Skeletal muscle satellite cell (primary cell): ENCODE results near the gene IL2RG. TPM values are rescaled to one million over a fixed set of nuclear protein-coding genes. Genes with fewer than 3 reads are reported as not detected.
A peak's percentile ranks its signal among the peaks of the same experiment; 100 is the strongest.

Experiments
- H3K27me3 ChIP-seq: 2 replicates; pipeline ENCODE4 v1.7.0; 2013; ENCODE audit warnings: low read length; ENCODE audit not compliant: control insufficient read depth, insufficient read depth
- H3K36me3 ChIP-seq: 2 replicates; pipeline ENCODE4 v1.7.0; 2013; ENCODE audit warnings: mild to moderate bottlenecking, control low read depth, low read length; ENCODE audit not compliant: insufficient read depth
- H3K4me1 ChIP-seq: 2 replicates; pipeline ENCODE4 v1.7.0; 2013; ENCODE audit warnings: low read length; ENCODE audit not compliant: control insufficient read depth, insufficient read depth
- H3K4me2 ChIP-seq: 2 replicates; pipeline ENCODE4 v1.7.0; 2013; ENCODE audit warnings: mild to moderate bottlenecking, low read length
- H3K4me3 ChIP-seq: 2 replicates; pipeline ENCODE4 v1.7.0; 2013; ENCODE audit warnings: low read length
- H3K9ac ChIP-seq: 2 replicates; pipeline ENCODE4 v1.7.0; 2013; ENCODE audit warnings: mild to moderate bottlenecking, low read depth, low read length, moderate library complexity
- H3K9me3 ChIP-seq: replicated peaks from 2 replicates; pipeline ENCODE4 v1.7.0; 2013; ENCODE audit warnings: mild to moderate bottlenecking, control low read depth, low read length
- total RNA-seq: library from RNA; depleted of rRNA; stranded (reverse); fragments of >200 nt; gene quantifications from 2 replicates; pipeline ENCODE4 v1.2.3, GENCODE V29; 2012; rRNA removed

The IL2RG gene
- total RNA-seq = not detected in 2 replicates

GRCh38 chrX:71111141-71111843 is at the start of gene IL2RG:
TSS of gene IL2RG (minus strand) at chrX:71111577. CDS start at chrX:71111539, 38 bp downstream.
- H3K36me3 ChIP-seq = no peaks in the 10 kb centered on the region
- no peak within 1 kb of the TSS for H3K9ac ChIP-seq
- no peak within 1 kb of the TSS for H3K4me2 ChIP-seq
- H3K4me3 ChIP-seq = no peak within 1 kb of the TSS
- peaks cover 32% of the 10 kb centered on the region for H3K27me3 ChIP-seq
- H3K9me3 ChIP-seq = peaks cover 3% of the 10 kb centered on the region
- no peaks in the 10 kb centered on the region for H3K4me1 ChIP-seq

GRCh38 chrX:71160475-71160874 is 49.1 kb upstream of the IL2RG start:
- H3K4me3 ChIP-seq = no peak overlapping the region
- no peaks in the 10 kb centered on the region for H3K4me1 ChIP-seq
- H3K9ac ChIP-seq = no peak overlapping the region
- no peaks in the 10 kb centered on the region for H3K36me3 ChIP-seq
- H3K27me3 ChIP-seq = peaks cover 25% of the 10 kb centered on the region
- no peak overlapping the region for H3K4me2 ChIP-seq
- H3K9me3 ChIP-seq = no peaks in the 10 kb centered on the region

- no peaks in the 10 kb centered on the region for H3K4me1 ChIP-seq
- H3K9me3 ChIP-seq = no peaks in the 10 kb centered on the region
- H3K27me3 ChIP-seq = peaks cover 22% of the 10 kb centered on the region
- no peak overlapping the region for H3K4me3 ChIP-seq
- H3K4me2 ChIP-seq = no peak overlapping the region
- H3K36me3 ChIP-seq = no peaks in the 10 kb centered on the region
- H3K9ac ChIP-seq = no peak overlapping the region
These were observed 48.0 kb upstream of the IL2RG start for GRCh38 chrX:71159335-71159734.

- Histone ChIP-seq H3K4me3 (no peak overlapping the region), H3K4me1 (no peaks in the 10 kb centered on the region), H3K9me3 (no peaks in the 10 kb centered on the region), H3K4me2 (no peak overlapping the region), H3K27me3 (peaks cover 19% of the 10 kb centered on the region), H3K36me3 (no peaks in the 10 kb centered on the region), H3K9ac (no peak overlapping the region)
These were observed 47.2 kb upstream of the IL2RG start for GRCh38 chrX:71158603-71159002.

GRCh38 chrX:71154641-71155040 is 43.3 kb upstream of the IL2RG start:
- Histone ChIP-seq H3K27me3 (peaks cover 26% of the 10 kb centered on the region), H3K9me3 (no peaks in the 10 kb centered on the region), H3K4me3 (no peak overlapping the region), H3K9ac (no peak overlapping the region), H3K36me3 (no peaks in the 10 kb centered on the region), H3K4me1 (no peaks in the 10 kb centered on the region), H3K4me2 (no peak overlapping the region)

GRCh38 chrX:71154196-71154595 is 42.8 kb upstream of the IL2RG start:
- H3K36me3 ChIP-seq = no peaks in the 10 kb centered on the region
- no peak overlapping the region for H3K9ac ChIP-seq
- no peak overlapping the region for H3K4me2 ChIP-seq
- no peak overlapping the region for H3K4me3 ChIP-seq
- H3K9me3 ChIP-seq = no peaks in the 10 kb centered on the region
- no peaks in the 10 kb centered on the region for H3K4me1 ChIP-seq
- H3K27me3 ChIP-seq = peaks cover 28% of the 10 kb centered on the region

GRCh38 chrX:71151366-71151765 is 40.0 kb upstream of the IL2RG start:
- Histone ChIP-seq H3K9ac (no peak overlapping the region), H3K36me3 (no peaks in the 10 kb centered on the region), H3K4me1 (no peaks in the 10 kb centered on the region), H3K9me3 (no peaks in the 10 kb centered on the region), H3K4me3 (no peak overlapping the region), H3K4me2 (no peak overlapping the region), H3K27me3 (peaks cover 28% of the 10 kb centered on the region)

- no peak overlapping the region for H3K4me2 ChIP-seq
- peaks cover 10% of the 10 kb centered on the region for H3K4me1 ChIP-seq
- peaks cover 16% of the 10 kb centered on the region for H3K27me3 ChIP-seq
- peaks cover 2% of the 10 kb centered on the region for H3K36me3 ChIP-seq
- H3K9me3 ChIP-seq = no peaks in the 10 kb centered on the region
- H3K4me3 ChIP-seq = no peak overlapping the region
- no peak overlapping the region for H3K9ac ChIP-seq
These were observed 36.9 kb upstream of the IL2RG start for GRCh38 chrX:71148278-71148663.

- no peak overlapping the region for H3K4me2 ChIP-seq
These were observed 36.3 kb upstream of the IL2RG start for GRCh38 chrX:71147496-71148277.

GRCh38 chrX:71144651-71145050 is 33.3 kb upstream of the IL2RG start, which contains the start of gene NLGN3:
TSS of gene NLGN3 (plus strand) at chrX:71144841. CDS start at chrX:71147750, 2,909 bp downstream.
- Histone ChIP-seq H3K4me1 (peaks cover 11% of the 10 kb centered on the region), H3K4me2 (peak within 1 kb of the TSS; percentile 58), H3K36me3 (peaks cover 10% of the 10 kb centered on the region), H3K27me3 (peaks cover 1% of the 10 kb centered on the region), H3K9ac (no peak within 1 kb of the TSS), H3K9me3 (no peaks in the 10 kb centered on the region), H3K4me3 (no peak within 1 kb of the TSS)

More at GRCh38 chrX:71147496-71148277, 36.3 kb upstream of the IL2RG start:
- Histone ChIP-seq H3K4me1 (peaks cover 11% of the 10 kb centered on the region), H3K9ac (no peak overlapping the region), H3K36me3 (peaks cover 4% of the 10 kb centered on the region), H3K4me3 (no peak overlapping the region), H3K9me3 (no peaks in the 10 kb centered on the region), H3K27me3 (peaks cover 11% of the 10 kb centered on the region)

- Histone ChIP-seq H3K4me2 (no peak overlapping the region), H3K4me1 (peaks cover 11% of the 10 kb centered on the region), H3K27me3 (no peaks in the 10 kb centered on the region), H3K9me3 (no peaks in the 10 kb centered on the region), H3K9ac (no peak overlapping the region), H3K36me3 (peaks cover 10% of the 10 kb centered on the region), H3K4me3 (no peak overlapping the region)
These were observed 32.1 kb upstream of the IL2RG start for GRCh38 chrX:71143508-71143907.
